SK-N-SH (cell line): ENCODE data around the gene PDLIM5.

ENCODE experiments used
- EP300 ChIP-seq, 2 experiments: IDR thresholded peaks; 2 replicates each; pipeline versions ENCODE4 v1.4.0 to v1.6.1; 2012; ENCODE audit warnings: borderline replicate concordance in 1 of 2, low read depth in 1 of 2, low read length in 1 of 2
- EZH2phosphoT487 ChIP-seq: fragments of 200-600 bp; sonication (generic); IDR thresholded peaks from 2 replicates; pipeline ENCODE4 v1.6.1; 2017; ENCODE audit warnings: low read depth, mixed run types, mild to moderate bottlenecking, antibody characterized with exemption, moderate library complexity, borderline replicate concordance
- FOSL2 ChIP-seq: IDR thresholded peaks from 2 replicates; pipeline ENCODE4 v1.4.0; 2012; ENCODE audit warnings: low read depth, mild to moderate bottlenecking, moderate library complexity, borderline replicate concordance
- FOXM1 ChIP-seq: IDR thresholded peaks from 2 replicates; pipeline ENCODE4 v1.4.0; 2012; ENCODE audit warnings: low read depth, mild to moderate bottlenecking
- GABPA ChIP-seq: IDR thresholded peaks from 2 replicates; pipeline ENCODE4 v1.4.0; 2012; ENCODE audit warnings: low read depth, mild to moderate bottlenecking
- NFIC ChIP-seq: IDR thresholded peaks from 2 replicates; pipeline ENCODE4 v1.4.0; 2012; ENCODE audit warnings: borderline replicate concordance
- POLR2AphosphoS5 ChIP-seq: IDR thresholded peaks from 2 replicates; pipeline ENCODE4 v1.6.1; 2012; ENCODE audit warnings: low read depth, low read length
- TAF1 ChIP-seq: IDR thresholded peaks from 2 replicates; pipeline ENCODE4 v1.6.1; 2012; ENCODE audit warnings: low read depth, mild to moderate bottlenecking, low read length, moderate library complexity, borderline replicate concordance
- TCF12 ChIP-seq: IDR thresholded peaks from 2 replicates; pipeline ENCODE4 v1.4.0; 2012
- TF ChIP-seq, protein P1 (sequence below): fragments of 200-600 bp; sonication (generic); IDR thresholded peaks from 2 replicates; pipeline ENCODE4 v1.6.1; 2017; ENCODE audit warnings: antibody characterized with exemption, mild to moderate bottlenecking, moderate library complexity
- TF ChIP-seq, protein P2 (sequence below): fragments of 150-350 bp; IDR thresholded peaks from 2 replicates; pipeline ENCODE4 v1.6.1; 2017; ENCODE audit warnings: antibody characterized with exemption, low read length, low read depth, borderline replicate concordance
- TF ChIP-seq, protein P3 (sequence below): IDR thresholded peaks from 2 replicates; pipeline ENCODE4; 2012
- TF ChIP-seq, protein P4 (sequence below): IDR thresholded peaks from 2 replicates; pipeline ENCODE4 v1.4.0; 2012; ENCODE audit warnings: low read depth
- TF ChIP-seq, protein P5 (sequence below): IDR thresholded peaks from 2 replicates; pipeline ENCODE4 v1.6.1; 2012; ENCODE audit warnings: mild to moderate bottlenecking, low read depth, low read length, moderate library complexity

DNA sequence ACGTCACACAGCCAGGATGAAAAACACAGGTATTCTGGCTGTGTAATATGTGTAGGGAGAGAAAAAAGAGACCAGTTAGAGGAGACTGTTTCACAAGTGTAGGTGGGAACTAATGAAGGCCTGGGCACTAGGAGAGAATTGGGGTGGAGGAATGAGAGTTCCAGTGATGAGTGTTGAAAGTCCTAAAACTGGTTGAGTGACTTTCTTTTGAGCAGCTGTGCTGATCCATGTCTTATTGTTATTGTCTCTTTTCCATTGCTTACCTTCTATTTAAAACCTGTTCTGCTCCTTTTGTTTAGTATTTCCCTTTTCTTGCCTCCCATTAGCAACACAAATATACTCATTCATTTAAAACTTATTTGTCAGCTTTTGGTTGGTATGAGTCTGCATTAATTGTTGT lies 88.7 kb downstream of the PDLIM5 start:
- TF ChIP-seq, protein P1, sequence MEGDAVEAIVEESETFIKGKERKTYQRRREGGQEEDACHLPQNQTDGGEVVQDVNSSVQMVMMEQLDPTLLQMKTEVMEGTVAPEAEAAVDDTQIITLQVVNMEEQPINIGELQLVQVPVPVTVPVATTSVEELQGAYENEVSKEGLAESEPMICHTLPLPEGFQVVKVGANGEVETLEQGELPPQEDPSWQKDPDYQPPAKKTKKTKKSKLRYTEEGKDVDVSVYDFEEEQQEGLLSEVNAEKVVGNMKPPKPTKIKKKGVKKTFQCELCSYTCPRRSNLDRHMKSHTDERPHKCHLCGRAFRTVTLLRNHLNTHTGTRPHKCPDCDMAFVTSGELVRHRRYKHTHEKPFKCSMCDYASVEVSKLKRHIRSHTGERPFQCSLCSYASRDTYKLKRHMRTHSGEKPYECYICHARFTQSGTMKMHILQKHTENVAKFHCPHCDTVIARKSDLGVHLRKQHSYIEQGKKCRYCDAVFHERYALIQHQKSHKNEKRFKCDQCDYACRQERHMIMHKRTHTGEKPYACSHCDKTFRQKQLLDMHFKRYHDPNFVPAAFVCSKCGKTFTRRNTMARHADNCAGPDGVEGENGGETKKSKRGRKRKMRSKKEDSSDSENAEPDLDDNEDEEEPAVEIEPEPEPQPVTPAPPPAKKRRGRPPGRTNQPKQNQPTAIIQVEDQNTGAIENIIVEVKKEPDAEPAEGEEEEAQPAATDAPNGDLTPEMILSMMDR: no peak
- no peak for TF ChIP-seq NFIC
- TF ChIP-seq POLR2AphosphoS5: no peak
- TF ChIP-seq, protein P2, sequence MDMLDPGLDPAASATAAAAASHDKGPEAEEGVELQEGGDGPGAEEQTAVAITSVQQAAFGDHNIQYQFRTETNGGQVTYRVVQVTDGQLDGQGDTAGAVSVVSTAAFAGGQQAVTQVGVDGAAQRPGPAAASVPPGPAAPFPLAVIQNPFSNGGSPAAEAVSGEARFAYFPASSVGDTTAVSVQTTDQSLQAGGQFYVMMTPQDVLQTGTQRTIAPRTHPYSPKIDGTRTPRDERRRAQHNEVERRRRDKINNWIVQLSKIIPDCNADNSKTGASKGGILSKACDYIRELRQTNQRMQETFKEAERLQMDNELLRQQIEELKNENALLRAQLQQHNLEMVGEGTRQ: no peak
- TF ChIP-seq, protein P3, sequence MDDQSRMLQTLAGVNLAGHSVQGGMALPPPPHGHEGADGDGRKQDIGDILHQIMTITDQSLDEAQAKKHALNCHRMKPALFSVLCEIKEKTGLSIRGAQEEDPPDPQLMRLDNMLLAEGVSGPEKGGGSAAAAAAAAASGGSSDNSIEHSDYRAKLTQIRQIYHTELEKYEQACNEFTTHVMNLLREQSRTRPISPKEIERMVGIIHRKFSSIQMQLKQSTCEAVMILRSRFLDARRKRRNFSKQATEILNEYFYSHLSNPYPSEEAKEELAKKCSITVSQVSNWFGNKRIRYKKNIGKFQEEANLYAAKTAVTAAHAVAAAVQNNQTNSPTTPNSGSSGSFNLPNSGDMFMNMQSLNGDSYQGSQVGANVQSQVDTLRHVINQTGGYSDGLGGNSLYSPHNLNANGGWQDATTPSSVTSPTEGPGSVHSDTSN: no peak
- TF ChIP-seq EZH2phosphoT487: no peak
- no peak for TF ChIP-seq FOXM1
- no peak for TF ChIP-seq GABPA
- TF ChIP-seq, protein P4, sequence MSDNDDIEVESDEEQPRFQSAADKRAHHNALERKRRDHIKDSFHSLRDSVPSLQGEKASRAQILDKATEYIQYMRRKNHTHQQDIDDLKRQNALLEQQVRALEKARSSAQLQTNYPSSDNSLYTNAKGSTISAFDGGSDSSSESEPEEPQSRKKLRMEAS: no peak
- no peak for TF ChIP-seq EP300 (IDR thresholded peaks at IDR 0.05; ENCODE audit: borderline replicate concordance in 1 of 2, low read depth in 1 of 2, low read length in 1 of 2)
- TF ChIP-seq, protein P5, sequence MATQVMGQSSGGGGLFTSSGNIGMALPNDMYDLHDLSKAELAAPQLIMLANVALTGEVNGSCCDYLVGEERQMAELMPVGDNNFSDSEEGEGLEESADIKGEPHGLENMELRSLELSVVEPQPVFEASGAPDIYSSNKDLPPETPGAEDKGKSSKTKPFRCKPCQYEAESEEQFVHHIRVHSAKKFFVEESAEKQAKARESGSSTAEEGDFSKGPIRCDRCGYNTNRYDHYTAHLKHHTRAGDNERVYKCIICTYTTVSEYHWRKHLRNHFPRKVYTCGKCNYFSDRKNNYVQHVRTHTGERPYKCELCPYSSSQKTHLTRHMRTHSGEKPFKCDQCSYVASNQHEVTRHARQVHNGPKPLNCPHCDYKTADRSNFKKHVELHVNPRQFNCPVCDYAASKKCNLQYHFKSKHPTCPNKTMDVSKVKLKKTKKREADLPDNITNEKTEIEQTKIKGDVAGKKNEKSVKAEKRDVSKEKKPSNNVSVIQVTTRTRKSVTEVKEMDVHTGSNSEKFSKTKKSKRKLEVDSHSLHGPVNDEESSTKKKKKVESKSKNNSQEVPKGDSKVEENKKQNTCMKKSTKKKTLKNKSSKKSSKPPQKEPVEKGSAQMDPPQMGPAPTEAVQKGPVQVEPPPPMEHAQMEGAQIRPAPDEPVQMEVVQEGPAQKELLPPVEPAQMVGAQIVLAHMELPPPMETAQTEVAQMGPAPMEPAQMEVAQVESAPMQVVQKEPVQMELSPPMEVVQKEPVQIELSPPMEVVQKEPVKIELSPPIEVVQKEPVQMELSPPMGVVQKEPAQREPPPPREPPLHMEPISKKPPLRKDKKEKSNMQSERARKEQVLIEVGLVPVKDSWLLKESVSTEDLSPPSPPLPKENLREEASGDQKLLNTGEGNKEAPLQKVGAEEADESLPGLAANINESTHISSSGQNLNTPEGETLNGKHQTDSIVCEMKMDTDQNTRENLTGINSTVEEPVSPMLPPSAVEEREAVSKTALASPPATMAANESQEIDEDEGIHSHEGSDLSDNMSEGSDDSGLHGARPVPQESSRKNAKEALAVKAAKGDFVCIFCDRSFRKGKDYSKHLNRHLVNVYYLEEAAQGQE: no peak
- TF ChIP-seq TCF12: no peak
- TF ChIP-seq FOSL2: no peak
- TF ChIP-seq TAF1: no peak
